ENCODE data around the gene RNU1-2.
"Not testable (repeated sequence)": the region's sequence is repeated elsewhere in the genome, so short reads cannot be mapped to it uniquely, and the experiment has no call there.

Gene RNU1-2

DNA sequence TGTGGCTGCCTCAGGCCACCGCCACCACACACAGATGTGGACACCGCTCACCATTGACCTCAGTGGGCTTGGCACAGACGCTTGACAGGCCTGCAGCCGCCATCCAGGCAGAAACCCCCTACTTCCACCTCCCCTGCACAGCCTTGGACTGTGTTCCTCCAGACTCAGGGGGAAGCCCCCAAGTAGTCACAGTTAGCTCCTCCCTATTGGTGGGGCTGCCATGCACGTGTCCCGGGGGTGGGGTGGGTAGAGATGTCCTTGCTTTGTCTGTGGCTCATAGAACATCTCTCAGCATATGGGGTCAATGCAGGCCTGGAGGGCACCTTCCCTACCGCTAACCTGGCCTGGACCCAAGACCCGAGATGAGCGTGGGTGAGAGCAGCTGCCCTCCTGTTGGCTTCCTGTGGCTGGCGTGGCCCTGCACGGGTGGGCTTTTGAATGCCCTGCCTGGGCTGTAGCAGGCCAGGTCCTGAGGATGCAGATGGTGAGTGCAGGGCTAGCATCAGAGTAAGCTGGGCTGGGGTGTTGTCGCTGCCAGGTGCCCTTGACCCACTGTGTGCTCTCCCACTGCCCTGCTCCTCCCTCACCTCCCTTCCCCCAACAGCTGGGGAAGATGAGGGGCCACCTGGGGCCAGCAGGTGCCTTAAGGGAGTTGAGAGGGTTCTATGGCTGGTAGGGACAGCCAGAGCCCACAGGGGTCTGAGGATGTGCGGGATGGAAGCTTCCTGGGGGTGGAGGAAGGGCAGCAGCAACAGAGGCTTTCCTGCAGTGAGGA, 32.1 kb downstream of the RNU1-2 start:
- no peak for DNase-seq

DNA sequence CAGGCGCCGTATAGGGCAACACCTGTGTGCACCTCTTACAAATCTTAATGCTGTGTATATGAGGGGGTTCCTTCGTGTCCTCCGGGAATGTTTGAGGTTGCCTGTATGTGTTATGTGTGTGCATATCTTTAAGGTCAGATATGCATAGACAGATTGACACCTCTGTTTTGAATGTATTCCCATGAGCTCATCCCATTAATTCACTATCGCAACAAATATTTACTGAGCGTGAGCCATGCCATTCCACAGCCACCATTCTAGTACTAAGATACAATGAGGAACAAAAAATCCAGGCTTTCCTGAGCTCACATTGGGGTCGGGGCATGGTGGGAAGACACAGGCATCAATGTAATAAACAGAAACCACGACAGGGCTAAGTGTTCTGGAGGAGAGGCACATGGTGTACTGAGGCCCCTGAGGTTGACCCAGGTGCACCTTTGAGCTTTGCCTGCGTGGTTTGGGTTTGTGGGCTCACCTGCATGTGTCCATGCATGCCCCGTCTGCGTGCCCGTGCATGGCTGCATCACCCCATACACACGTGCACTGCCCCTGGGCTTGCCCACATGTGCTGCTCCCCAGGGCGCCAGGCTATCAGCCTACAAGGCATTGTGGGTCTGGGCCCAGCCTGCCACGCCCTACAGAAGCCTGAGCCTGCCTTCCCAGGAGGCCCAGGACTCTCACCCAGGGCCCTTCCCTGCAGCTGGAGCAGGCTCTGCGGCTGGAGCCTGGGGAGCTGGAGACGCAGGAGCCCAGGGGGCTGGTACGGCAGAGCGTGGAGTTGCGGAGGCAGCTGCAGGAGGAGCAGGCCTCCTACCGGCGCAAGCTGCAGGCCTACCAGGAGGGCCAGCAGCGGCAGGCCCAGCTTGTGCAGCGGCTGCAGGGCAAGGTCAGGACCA, 33.6 kb downstream of the RNU1-2 start:
- not testable (repeated sequence) for DNase-seq

DNA sequence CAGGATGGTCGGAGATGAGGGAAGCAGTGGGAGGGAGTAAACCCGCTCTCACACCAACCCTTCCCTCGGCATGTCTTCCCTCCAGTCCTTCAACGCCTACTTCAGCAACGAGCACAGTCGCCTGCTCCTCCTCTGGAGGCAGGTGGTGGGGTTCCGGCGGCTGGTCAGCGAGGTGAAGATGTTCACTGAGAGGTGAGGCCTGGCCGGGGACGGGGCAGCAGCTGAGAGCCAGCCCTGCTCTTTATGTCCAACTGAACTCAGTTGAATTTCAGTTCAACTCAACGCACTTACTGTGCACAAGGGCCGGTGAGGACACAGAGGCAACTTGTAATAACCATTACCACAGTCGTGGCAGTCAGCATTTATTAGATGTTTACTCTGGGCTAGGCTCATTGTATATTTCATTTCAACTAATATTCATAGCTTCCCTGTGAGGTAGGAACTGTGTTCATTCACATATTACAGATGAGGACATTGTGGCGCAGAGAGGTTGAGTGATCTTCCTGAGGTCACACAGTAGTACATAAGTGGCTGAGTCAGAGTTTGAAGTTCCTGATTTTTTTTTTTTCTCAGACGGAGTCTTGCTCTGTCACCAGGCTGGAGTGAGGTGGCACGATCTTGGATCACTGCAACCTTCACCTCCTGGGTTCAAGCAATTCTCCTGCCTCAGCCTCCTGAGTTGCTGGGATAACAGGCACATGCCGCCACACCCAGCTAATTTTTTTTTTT, 35.6 kb downstream of the RNU1-2 start:
- DNase-seq, result not testable (repeated sequence)

DNA sequence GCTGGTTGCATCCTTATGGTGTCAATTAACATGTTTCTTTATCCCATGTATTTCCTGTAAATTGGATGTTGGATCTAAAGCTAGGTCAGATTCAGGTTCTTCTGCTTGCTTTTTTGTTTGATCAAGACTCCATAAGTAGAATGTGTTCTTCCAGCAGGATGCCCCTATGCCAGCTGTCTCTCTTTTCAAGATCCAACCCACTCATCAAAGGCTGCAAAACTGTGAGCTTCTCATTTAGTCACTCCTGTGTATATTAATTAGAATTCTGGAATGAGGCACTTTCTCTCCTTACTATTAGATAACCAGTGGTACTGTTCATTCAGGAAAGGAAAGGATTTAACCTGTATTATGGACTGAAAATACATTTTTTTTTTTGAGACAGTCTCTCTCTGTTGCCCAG, 38.2 kb downstream of the RNU1-2 start:
- DNase-seq, result not testable (repeated sequence)

DNA sequence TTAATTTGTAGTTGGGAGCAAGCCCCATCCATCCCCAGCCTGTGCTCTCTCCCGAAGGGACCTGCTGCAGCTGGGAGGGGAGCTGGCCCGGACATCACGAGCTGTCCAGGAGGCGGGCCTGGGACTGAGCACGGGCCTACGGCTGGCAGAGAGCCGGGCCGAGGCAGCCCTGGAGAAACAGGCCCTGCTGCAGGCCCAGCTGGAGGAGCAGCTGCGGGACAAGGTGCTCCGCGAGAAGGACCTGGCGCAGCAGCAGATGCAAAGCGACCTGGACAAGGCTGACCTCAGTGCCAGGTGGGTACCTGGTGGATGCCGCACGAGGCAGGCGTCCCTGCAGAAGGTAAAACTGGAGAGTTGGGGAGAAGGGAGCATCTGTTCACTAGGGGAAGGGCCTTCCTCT, 40.8 kb downstream of the RNU1-2 start:
- not testable (repeated sequence) for DNase-seq

DNA sequence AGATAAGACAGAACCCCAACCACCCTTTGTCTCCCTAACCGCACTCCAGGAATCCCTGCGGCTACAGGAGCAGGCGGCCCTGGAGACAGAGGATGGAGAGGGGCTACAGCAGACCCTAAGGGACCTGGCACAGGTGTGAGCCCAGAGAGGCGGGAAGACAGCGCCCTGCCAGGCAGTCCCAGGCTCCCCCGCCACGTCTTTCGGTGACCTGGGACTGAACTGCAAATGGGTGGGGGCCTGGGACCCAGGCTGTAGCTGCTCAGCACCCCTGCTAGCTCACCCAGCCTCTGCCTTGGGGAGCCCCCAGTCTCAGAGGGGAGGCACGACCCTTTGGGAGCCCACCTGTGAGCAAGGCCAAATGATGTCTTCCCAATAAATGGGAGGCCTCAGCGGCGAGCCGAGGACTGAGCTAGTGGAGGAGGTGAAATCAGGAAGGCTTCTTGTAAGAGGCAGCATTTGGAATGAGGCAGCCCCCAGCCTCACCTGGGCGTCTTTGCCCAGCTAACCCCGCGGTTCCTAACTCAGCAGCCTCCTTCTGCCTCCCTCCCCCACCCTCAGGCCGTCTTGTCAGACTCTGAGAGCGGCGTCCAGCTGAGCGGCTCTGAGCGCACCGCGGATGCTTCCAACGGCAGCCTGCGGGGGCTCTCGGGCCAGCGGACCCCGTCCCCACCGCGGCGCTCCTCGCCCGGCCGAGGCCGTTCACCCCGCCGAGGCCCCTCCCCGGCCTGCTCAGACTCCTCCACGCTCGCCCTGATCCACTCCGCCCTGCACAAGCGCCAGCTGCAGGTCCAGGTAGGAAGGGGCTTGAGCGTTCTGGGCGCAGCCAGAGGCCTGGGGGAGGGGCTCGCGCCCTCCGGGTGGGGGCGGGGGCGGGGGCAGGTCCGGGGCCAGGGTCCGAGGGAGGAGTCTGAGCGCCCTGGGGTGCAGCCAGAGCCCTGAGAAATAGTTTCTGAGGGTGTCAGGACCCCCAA, 42.9 kb downstream of the RNU1-2 start:
- no peak for DNase-seq

DNA sequence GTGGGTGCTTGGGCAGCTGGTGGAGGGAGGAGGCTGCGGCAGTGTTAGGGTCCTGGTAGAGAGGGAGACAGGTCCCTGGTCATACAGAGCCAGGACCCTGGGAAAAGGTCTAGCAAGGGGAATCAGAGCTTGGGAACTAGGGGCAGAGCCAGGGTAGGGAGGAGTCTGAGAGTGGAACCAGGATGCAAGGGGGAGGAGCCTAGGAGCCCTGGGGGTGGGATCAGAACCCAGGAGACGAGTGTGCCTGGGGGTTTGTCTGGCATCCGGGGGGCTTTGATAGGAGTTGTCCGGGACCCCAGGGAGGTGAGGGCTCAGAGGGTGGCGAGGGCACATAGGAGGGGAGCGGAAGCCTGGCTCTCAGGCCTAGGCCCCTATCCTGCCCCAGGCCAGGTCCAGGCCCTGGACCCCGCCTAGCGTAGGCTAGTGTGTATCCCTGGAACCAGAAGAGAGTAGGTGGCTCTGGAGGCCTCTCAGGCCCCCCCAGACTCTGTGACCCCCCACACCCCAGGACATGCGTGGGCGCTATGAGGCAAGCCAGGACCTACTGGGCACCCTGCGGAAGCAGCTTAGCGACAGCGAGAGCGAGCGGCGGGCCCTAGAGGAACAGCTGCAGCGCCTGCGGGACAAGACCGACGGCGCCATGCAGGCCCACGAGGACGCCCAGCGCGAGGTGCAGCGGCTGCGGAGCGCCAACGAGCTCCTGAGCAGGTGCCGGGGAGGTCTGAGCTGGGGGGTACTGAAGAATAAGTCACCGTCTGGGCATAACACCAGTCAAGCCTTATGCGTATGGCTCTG, 43.8 kb downstream of the RNU1-2 start:
- DNase-seq, result not testable (repeated sequence)

- DNase-seq, result no peak
Observed at GRCh38 chr1:16944038-16944437, 48.3 kb downstream of the RNU1-2 start.

DNA sequence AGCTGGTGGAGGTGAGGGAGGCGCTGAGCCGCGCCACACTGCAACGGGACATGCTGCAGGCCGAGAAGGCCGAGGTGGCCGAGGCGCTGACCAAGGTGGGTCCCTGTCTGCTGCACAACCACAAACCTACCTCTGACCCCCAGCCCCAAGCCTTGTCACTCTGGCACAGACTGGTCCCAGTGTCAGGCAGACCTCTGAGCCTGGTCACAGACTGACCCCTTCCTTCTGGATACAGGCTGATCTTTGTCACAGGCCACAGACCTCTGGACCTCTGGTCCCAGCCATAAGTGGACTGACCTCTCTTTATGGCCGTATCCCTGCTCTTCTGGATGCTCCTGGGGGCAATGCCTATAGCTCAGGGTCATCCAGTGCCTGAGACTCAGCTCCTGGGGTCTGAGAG, 49.7 kb downstream of the RNU1-2 start:
- not testable (repeated sequence) for DNase-seq

All from NCI-H226 (cell line).